GM21515 (cell line): ENCODE results near the gene CYB561.

Experiments used
- ATAC-seq: cut with Tn5 transposase; IDR thresholded peaks from one replicate; pipeline ENCODE4 v1.9.1; 2021; ENCODE audit not compliant: unreplicated experiment

Gene CYB561

DNA sequence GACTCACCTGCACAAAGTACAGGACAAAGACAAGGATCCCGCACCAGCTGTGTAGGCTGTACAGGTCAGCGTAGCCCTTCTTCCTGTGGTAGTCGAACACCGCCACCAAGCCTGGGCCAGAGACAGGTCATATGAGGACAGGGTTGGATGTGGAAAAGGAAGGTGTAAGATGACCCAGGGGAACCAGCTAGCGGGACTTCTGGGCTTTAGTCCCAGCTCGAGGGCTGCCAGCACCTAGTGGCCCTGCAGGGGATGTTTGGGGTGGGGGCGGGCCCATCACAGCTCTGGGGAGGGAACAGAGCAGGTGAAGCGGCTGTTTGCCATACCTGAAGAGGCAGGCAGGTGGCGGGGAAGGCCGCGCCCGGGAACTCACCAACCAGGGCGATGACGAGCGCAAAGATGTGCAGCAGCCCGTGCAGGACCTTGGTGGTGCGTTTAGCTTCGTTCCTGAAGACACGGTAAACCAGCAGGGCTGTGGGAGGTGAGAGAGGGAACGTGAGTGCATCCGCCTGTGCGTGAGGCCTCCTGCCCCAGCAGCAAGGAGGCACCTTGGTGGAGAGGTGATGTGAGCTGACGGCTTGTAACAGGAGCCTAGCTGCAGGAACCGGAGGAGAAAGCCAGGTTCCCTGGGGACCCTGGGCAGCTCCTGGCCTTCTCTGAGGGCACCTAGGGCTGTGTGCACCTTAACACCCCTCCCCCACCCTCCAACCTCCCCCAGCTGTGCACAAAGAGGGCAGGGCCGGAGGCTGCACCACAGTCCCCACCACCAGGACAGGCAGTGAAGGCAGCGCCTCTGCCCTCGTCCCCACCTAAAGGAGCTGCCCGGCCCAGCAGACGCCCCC is 10.2 kb downstream of the CYB561 start:
- ATAC-seq = no peak

- ATAC-seq = no peak
Observed at GRCh38 chr17:63434951-63435571, 11.0 kb downstream of the CYB561 start.

DNA sequence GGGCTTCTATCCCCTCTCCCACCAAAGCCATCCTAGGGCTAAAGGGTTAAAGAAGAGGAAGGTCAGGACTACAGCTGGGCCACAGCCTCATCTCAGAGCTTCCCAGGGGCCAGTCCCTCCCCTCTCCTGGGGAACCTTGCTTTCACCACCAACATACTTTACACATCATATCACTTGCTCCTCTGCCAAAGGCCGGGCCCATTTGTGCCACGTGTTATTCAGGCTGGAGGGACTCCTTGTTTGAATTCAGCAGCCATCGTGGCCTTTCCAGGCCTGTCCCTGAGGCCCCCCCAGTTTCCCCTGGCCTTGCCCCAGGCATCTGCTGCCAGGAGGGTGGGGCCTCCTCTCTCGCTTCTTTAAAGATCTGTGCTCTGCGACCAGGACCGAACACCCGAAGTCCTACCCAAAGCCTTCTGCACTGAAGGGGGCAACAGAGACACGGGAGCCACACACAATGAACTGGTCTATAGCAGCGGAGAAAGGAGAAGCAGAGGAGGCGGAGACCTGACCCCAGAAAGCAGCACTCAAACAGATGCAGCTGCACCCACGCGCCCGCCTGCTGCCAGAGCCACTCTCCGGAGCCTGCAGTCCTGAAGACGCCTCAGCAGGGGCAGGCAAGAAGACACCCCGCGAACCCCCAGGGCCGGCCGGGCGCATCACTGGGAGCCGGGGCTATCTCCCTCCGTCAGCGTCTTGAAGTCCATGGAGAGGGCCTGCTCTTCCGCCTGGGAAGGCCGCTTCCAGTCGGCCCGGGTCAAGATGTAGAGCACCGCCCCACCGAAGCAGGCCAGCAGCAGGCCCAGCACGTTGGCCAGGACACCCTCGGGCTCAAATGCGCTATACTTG is 12.1 kb downstream of the CYB561 start:
- ATAC-seq = no peak

GRCh38 chr17:63431939-63432804 is 13.9 kb downstream of the CYB561 start:
- ATAC-seq = no peak

DNA sequence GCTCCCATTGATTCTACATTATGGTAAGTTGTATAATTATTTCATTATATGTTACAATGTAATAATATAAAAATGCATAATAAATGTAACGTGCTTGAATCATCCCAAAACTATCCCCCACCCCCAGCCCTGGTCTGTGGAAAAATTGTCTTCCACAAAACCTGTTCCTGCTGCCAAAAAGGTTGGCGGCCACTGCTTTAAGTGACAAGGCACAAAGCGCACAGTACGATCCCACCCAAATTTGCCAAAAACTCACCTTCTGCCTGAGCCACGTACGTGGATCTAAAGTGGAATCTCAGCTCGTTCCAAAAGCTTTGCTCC is 14.5 kb downstream of the CYB561 start:
- ATAC-seq = no peak

DNA sequence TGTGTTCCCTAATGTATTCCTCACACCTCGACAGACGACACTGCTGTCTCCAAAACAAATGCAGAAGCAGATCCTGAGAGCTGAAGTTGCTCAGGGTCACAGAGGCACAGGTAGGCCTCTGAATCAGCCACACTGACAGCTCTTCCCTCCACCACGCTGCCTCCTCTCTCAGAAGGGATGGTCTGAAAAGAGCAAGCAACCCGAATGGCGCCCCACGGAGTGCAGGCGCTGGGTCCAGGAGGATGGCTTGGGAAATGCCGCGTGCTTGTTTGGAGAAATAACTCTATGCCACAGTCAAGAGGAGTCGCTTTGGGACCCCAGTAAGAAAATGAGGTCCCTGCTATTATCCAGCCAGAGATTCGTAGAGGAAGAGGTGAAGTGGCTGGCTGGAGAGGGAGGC is 15.9 kb downstream of the CYB561 start:
- ATAC-seq = no peak

DNA sequence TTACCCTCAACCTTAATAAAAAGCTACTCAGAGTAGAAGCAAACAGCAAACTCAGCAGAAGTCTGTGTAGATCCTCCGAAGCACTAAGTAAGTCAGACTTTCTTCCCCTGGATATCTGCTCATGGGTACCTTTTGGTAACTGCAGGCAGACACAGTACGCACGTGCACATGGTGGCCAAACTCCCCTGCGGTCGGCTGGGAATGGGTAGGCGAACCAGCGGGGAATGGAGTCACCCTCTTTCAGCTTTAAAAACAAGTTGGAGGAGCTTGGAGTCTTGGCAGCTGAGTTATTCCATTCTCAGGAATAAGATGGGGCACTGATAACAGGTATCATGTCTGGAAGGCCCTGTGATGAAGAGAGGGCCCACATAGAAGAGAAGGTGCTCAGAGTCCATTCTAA is 16.3 kb downstream of the CYB561 start:
- ATAC-seq = no peak

DNA sequence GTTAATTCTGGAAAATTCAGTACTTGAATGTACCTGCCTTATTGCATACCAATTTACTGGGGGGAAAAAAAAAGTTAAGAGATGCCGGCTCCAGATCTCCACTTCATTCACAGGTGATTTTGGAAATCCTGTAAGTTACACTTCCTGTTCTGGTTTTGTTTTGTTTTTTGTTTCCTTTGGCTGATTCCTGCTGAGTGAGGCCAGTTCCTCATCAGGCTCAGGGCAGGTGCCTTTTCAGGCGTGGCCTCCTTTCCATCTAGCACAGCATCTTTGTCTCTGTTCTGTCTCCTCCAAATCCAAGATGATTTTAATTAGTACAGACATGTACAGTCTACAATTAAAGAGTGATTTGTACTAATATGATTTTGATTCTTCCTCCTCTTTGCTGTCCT is 19.2 kb downstream of the CYB561 start:
- ATAC-seq = no peak

DNA sequence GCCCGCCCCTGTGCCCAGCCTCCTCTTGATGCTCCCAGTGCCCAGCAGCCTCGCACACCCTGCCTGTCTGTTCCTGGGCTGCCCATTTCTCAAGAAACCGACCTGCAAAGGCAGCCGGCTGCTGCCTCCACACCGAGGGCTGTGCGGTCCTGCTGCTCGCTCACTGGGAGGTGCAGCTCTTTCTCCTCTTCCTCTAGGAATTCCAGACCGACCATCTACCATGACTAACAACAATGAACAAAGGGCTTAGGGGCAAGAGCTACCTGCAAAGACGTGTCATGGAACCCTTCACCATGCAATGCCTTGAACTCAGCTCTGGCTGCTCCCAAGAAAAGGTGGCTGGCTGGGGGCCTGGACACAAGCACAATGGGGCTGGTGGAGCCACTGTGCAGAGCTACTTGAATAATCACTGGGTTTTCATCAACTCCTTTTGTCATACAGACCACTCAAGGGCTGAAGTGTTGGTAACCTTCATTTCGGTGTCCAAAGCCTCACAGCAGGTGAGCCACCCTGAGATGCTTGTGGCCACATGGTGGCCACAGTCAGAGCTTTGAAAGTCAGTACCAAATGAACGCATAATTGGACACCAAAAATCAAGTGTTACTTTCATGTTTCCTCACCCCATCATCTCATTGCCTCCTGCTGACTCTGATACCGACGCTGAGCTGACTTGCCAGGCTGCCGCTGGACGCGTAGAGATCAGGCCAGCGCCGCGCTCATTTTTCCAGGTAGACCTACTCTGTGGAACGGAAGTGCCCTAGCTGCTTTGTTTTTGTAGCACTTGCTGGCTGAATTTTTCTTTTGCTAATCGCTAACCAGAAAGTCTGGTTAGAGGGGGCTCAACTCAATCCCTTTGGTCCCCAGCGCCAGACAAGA is 19.8 kb downstream of the CYB561 start:
- ATAC-seq = no peak

DNA sequence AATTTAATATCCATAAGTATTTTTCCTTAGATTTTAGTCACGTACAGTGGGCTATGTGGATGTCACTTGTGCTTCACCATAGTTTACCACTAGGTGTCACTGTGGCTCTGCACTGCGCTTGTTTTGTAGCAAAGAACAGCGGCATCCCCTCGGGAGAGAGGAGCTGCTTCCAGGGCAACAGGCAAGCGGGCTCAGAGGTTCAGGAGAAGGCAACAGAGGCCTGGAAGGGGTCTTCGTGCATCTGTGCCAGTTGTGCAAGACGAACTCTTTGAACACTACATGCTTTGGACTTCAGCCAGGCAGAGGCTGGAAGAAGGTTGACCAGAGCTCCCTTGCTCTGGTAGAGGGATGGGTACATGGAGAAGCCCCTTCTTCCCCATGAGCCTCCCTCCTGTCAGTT is 20.6 kb downstream of the CYB561 start:
- peak; percentile 52 for ATAC-seq

DNA sequence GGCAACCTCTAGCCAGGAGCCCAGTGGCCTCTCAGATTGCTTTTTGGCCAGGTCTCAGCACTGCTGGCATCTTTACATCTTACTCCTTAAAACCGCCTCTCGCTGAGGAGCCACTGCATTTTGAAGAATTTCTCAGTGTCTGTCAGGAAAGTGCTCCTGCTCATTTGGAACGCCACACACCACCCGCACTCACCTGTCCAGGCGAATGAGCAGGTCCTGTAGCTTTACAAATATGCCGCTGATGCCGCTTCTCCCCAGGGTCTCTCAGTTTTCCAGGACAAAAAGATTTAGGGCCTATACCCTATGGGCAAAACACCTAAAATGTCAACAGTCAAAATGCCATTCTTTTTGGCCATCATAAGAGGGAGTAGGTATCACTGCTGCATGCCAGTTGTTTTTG is 22.1 kb downstream of the CYB561 start:
- ATAC-seq = no peak

DNA sequence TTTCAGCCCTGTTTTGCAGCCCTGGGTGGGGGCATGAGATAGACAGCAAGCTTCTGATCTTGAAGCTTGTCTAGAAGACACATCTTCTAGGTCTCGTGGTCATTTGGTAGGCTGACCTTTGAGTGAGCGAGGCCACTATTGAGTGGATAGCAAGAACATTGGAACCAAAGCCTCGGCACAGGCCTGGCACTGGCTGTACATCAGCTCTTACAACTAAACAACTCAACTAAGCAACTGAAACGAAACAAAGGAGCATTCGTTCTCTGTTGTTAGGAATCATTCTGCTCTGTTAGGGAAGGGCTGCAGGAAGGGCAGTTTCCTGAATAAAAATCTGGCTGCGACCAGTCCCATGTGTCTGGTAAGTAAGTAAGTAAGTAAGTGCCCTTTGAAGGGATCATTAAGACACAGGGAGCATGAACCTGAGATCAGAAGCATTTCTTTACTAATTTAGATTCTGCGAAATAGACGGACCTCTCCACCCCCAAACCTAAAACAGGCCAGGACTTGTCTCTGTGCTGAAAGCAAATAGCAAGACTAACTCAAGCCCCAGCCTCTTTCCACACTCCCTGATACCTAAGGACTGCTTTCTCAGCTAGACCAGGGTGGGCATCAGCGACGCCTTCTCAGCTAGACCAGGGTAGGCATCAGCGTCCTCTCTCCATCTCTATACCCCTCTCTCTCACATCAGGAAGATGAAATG is 22.7 kb downstream of the CYB561 start:
- ATAC-seq = no peak

GRCh38 chr17:63421681-63422645 is 24.1 kb downstream of the CYB561 start:
- no peak for ATAC-seq

GRCh38 chr17:63420868-63421680 is 25.0 kb downstream of the CYB561 start:
- ATAC-seq = no peak

- no peak for ATAC-seq
Observed at GRCh38 chr17:63419949-63420867, 25.9 kb downstream of the CYB561 start.

- ATAC-seq = no peak
Observed at GRCh38 chr17:63419398-63419797, 26.7 kb downstream of the CYB561 start.
